RWPE1 (cell line): ENCODE results near the gene SNN.

Source experiments
- CTCF ChIA-PET: fragments of 350-600 bp; sonication (Branson Sonifier 250); formaldehyde crosslinking; extraction: SDS; loops from one replicate; lab custom pipeline; 2021; lab: Yijun Ruan, JAX
- POLR2A ChIA-PET: fragments of 400-600 bp; formaldehyde crosslinking; extraction: SDS; loops from one replicate; lab custom pipeline; 2020; ENCODE audit warnings: antibody characterized with exemption; ENCODE audit not compliant: low non-redundant PET; lab: Yijun Ruan, JAX
- DNase-seq: peaks from one replicate; pipeline ENCODE4 v3.0.0; 2012; ENCODE audit warnings: low spot score
- H3K27ac ChIP-seq: fragments of 450-650 bp; 2 replicates; pipeline ENCODE4 v1.5.1; 2017
- TF ChIP-seq, protein P1 (sequence below): fragments of 450-650 bp; conservative IDR thresholded peaks from 2 replicates; pipeline ENCODE4 v1.5.1; 2017; ENCODE audit warnings: low read depth, mild to moderate bottlenecking

The SNN gene

DNA sequence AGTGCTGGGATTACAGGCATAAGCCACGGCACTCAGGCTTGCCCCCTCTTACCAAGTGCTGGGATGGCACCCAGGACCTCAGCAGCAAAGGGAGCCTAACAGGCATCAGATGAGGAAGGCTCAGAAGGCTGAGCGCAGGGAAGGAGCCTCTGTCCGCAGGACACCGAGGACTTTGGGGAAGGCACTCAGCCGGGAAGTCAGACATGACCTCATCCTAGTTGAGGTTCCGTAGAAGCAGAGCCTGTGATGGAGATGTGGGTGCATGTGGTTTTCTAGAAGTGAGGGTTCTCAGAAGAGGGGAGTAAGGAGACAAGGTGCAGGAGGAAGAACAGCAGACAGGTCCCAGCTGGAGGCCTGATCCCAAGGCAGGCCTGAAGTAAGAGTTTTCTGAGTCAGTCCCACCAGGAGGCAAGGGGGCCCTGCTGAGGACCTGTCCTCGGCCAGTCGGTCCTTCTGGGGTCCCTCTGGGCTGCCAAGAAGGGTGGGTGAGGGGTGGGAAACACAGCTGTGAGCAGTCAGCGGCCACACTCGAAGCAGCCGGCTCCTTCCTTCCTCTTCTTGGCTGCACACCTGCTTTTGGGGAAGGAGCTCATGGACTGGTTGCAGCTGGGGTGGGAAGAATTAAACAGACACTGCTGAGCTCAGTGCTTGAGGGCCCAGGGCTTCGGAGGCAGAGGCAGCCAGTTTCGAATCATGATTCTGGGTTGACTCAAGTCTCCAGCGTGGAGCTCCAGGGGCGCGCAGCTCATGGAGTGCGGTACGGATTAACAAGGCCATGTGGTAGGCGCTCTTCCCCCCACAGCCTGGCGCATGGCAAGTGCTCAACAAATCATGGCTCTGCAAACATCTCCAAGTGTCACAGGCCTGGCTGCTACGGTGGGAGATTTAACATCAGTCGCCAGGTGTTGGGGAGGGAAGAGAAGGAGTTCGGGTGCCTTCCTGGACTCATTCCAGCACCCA, 38.9 kb upstream of the SNN start:
- TF ChIP-seq, protein P1, sequence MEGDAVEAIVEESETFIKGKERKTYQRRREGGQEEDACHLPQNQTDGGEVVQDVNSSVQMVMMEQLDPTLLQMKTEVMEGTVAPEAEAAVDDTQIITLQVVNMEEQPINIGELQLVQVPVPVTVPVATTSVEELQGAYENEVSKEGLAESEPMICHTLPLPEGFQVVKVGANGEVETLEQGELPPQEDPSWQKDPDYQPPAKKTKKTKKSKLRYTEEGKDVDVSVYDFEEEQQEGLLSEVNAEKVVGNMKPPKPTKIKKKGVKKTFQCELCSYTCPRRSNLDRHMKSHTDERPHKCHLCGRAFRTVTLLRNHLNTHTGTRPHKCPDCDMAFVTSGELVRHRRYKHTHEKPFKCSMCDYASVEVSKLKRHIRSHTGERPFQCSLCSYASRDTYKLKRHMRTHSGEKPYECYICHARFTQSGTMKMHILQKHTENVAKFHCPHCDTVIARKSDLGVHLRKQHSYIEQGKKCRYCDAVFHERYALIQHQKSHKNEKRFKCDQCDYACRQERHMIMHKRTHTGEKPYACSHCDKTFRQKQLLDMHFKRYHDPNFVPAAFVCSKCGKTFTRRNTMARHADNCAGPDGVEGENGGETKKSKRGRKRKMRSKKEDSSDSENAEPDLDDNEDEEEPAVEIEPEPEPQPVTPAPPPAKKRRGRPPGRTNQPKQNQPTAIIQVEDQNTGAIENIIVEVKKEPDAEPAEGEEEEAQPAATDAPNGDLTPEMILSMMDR, result no peak
- POLR2A ChIA-PET, result interaction anchor here (0.7 to 2.0 kb wide), 3 partner anchors 11 to 161 kb away, joined by 3 to 6 read pairs (median 4); no protein-coding TSS in a partner anchor
- peak overlapping the region; percentile 100 for H3K27ac ChIP-seq
- CTCF ChIA-PET, result interaction anchor here (0.5 kb wide), 1 partner anchor 44 kb away, joined by 4 read pairs; no protein-coding TSS in a partner anchor
- no peak for DNase-seq

GRCh38 chr16:11630046-11630767, 38.0 kb upstream of the SNN start:
- ChIA-PET CTCF (interaction anchor here (0.6 kb wide), 1 partner anchor 43 kb away, joined by 3 read pairs; no protein-coding TSS in a partner anchor), POLR2A (interaction anchor here (1.1 kb wide), 1 partner anchor 95 kb away, joined by 3 read pairs; no protein-coding TSS in a partner anchor)
- DNase-seq, result no peak
- TF ChIP-seq, protein P1, result no peak
- H3K27ac ChIP-seq, result peak overlapping the region; percentile 100

DNA sequence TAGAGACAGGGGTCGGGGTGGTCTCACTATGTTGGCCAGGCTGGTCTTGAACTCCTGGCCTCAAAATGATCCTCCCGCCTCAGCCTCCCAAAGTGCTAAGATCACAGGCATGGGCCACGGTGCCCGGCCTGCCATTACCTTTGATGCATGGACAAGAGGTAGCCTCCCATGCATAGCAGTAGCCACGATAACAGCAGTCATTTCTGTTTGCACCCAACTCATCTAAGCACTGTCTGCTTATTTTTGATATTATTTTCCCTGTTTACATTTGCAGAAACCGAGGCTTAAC, 37.5 kb upstream of the SNN start:
- TF ChIP-seq, protein P1, result no peak
- DNase-seq, result no peak
- ChIA-PET CTCF (interaction anchor here (0.6 kb wide), 1 partner anchor 43 kb away, joined by 3 read pairs; no protein-coding TSS in a partner anchor), POLR2A (no interaction called here)
- peak overlapping the region; percentile 100 for H3K27ac ChIP-seq

GRCh38 chr16:11631214-11631613, 37.0 kb upstream of the SNN start:
- POLR2A ChIA-PET, result interaction anchor here (0.6 kb wide), 1 partner anchor 189 kb away, joined by 3 read pairs; no protein-coding TSS in a partner anchor
- TF ChIP-seq, protein P1, result no peak
- no peak for DNase-seq
- H3K27ac ChIP-seq, result peak overlapping the region; percentile 100
- CTCF ChIA-PET, result no interaction called here

GRCh38 chr16:11632455-11632939, 35.8 kb upstream of the SNN start:
- CTCF ChIA-PET, result no interaction called here
- TF ChIP-seq, protein P1, result no peak
- no peak for DNase-seq
- peak overlapping the region; percentile 33 for H3K27ac ChIP-seq
- POLR2A ChIA-PET, result no interaction called here

- TF ChIP-seq, protein P1, result no peak
- no peak for DNase-seq
- ChIA-PET CTCF (no interaction called here), POLR2A (no interaction called here)
- peak overlapping the region; percentile 33 for H3K27ac ChIP-seq
These were observed 35.1 kb upstream of the SNN start for GRCh38 chr16:11633113-11633512.
